ENCODE data around the gene PPP1R15B. TPM values are rescaled to one million over a fixed set of nuclear protein-coding genes. Genes with fewer than 3 reads are reported as not detected.
A peak's percentile ranks its signal among the peaks of the same experiment; 100 is the strongest.

PPP1R15B gene
- total RNA-seq, 2 donors from 2014 or later: 44.8 to 79.2 TPM

DNA sequence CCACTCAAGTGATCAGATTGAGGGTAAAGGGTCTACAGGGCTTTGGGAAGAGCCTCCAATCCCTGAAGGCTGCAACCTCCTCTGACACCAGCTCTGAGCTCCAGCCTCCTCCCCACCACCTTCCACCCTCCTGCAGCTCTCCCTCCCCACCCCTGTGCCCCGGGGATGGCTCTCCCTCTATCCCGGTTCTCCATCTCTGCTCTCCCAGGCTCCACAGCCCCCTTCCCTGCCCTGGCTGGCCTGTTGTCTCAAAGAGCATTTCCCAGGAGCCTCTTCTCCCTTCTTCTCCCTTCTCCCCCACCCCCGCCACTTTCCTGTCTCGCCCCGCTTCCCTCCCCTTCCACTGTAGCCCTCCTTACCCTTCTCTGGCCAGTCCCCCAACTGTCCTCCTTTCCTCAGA, 53.0 kb downstream of the PPP1R15B start:
- no peaks in the 10 kb centered on the region for H3K9me3 Mint-ChIP-seq
- DNase-seq: no peak
- H3K4me3 Mint-ChIP-seq: no peak overlapping the region
- peak overlapping the region; percentile 90 for H3K27ac ChIP-seq (ENCODE audit: low read depth, low read length)
- H3K4me1 Mint-ChIP-seq: peaks cover 25% of the 10 kb centered on the region
- H3K27ac Mint-ChIP-seq: no peak overlapping the region
- no peaks in the 10 kb centered on the region for H3K36me3 ChIP-seq (ENCODE audit: control insufficient read depth, insufficient read depth, low read length)
- H3K9me3 ChIP-seq (ENCODE audit: control insufficient read depth, low read length): no peaks in the 10 kb centered on the region
- no peak overlapping the region for H3K9ac ChIP-seq (ENCODE audit: extremely low read depth, low read length, poor library complexity, severe bottlenecking)
- H3K36me3 Mint-ChIP-seq (ENCODE audit: low read depth): no peaks in the 10 kb centered on the region
- no peak for TF ChIP-seq CTCF (conservative IDR thresholded peaks at IDR 0.05)
- peaks cover 20% of the 10 kb centered on the region for H3K27me3 Mint-ChIP-seq (ENCODE audit: insufficient read depth)
- H3K27me3 ChIP-seq (ENCODE audit: control insufficient read depth, insufficient read depth, low read length, poor library complexity, severe bottlenecking): peaks cover 14% of the 10 kb centered on the region
- H3K4me1 ChIP-seq (ENCODE audit: control insufficient read depth, insufficient read depth, low read length): peaks cover 5% of the 10 kb centered on the region
- 22 to 61% methylated on average over 2 to 5 of the region's 5 CpGs for WGBS, 2 experiments (ENCODE audit: insufficient coverage in 1 of 2, insufficient read length in 1 of 2)
- no peak overlapping the region for H3K4me3 ChIP-seq (ENCODE audit: low read length)

GRCh38 chr1:204357551-204358490, 53.8 kb downstream of the PPP1R15B start:
- DNase-seq: peak; percentile 57
- peaks cover 11% of the 10 kb centered on the region for H3K27me3 ChIP-seq (ENCODE audit: control insufficient read depth, insufficient read depth, low read length, poor library complexity, severe bottlenecking)
- Mint-ChIP-seq H3K27me3 (ENCODE audit: insufficient read depth) (peaks cover 19% of the 10 kb centered on the region), H3K9me3 (no peaks in the 10 kb centered on the region), H3K4me3 (no peak overlapping the region), H3K4me1 (peaks cover 25% of the 10 kb centered on the region), H3K36me3 (ENCODE audit: low read depth) (no peaks in the 10 kb centered on the region), H3K27ac (no peak overlapping the region)
- 86 to 95% methylated on average over 15 to 23 of the region's 23 CpGs for WGBS, 2 experiments (ENCODE audit: insufficient coverage in 1 of 2, insufficient read length in 1 of 2)
- H3K4me3 ChIP-seq (ENCODE audit: low read length): no peak overlapping the region
- H3K4me1 ChIP-seq (ENCODE audit: control insufficient read depth, insufficient read depth, low read length): no peaks in the 10 kb centered on the region
- peak; percentile 45 for TF ChIP-seq CTCF (conservative IDR thresholded peaks at IDR 0.05)
- peak overlapping the region; percentile 90 for H3K27ac ChIP-seq (ENCODE audit: low read depth, low read length)
- H3K9me3 ChIP-seq (ENCODE audit: control insufficient read depth, low read length): no peaks in the 10 kb centered on the region
- no peak overlapping the region for H3K9ac ChIP-seq (ENCODE audit: extremely low read depth, low read length, poor library complexity, severe bottlenecking)
- no peaks in the 10 kb centered on the region for H3K36me3 ChIP-seq (ENCODE audit: control insufficient read depth, insufficient read depth, low read length)

- H3K36me3 Mint-ChIP-seq (ENCODE audit: low read depth): no peaks in the 10 kb centered on the region
- no peak for TF ChIP-seq CTCF (conservative IDR thresholded peaks at IDR 0.05)
- H3K4me3 Mint-ChIP-seq: no peak overlapping the region
- no peaks in the 10 kb centered on the region for H3K4me1 ChIP-seq (ENCODE audit: control insufficient read depth, insufficient read depth, low read length)
- peaks cover 25% of the 10 kb centered on the region for H3K4me1 Mint-ChIP-seq
- no peak overlapping the region for H3K27ac Mint-ChIP-seq
- H3K9me3 ChIP-seq (ENCODE audit: control insufficient read depth, low read length): no peaks in the 10 kb centered on the region
- H3K27me3 Mint-ChIP-seq (ENCODE audit: insufficient read depth): peaks cover 10% of the 10 kb centered on the region
- WGBS, 2 experiments (ENCODE audit: insufficient coverage in 1 of 2, insufficient read length in 1 of 2): 90 to 91% methylated on average over 1 to 4 of the region's 4 CpGs
- no peak for DNase-seq
- H3K27ac ChIP-seq (ENCODE audit: low read depth, low read length): peak overlapping the region; percentile 90
- H3K36me3 ChIP-seq (ENCODE audit: control insufficient read depth, insufficient read depth, low read length): no peaks in the 10 kb centered on the region
- peaks cover 2% of the 10 kb centered on the region for H3K27me3 ChIP-seq (ENCODE audit: control insufficient read depth, insufficient read depth, low read length, poor library complexity, severe bottlenecking)
- no peak overlapping the region for H3K4me3 ChIP-seq (ENCODE audit: low read length)
- no peak overlapping the region for H3K9ac ChIP-seq (ENCODE audit: extremely low read depth, low read length, poor library complexity, severe bottlenecking)
- H3K9me3 Mint-ChIP-seq: no peaks in the 10 kb centered on the region
Measured at GRCh38 chr1:204356997-204357396, 54.6 kb downstream of the PPP1R15B start.
